ENCODE data around the gene GCNA. TPM values are rescaled to one million over a fixed set of nuclear protein-coding genes. Genes with fewer than 3 reads are reported as not detected.

GCNA gene
- total and polyA plus RNA-seq, 10 of the 15 experiments (the other 5 are each of a cell fraction or from before 2014, with no cell fraction given) = 0.37 to 1.6 (median 0.90) TPM

DNA sequence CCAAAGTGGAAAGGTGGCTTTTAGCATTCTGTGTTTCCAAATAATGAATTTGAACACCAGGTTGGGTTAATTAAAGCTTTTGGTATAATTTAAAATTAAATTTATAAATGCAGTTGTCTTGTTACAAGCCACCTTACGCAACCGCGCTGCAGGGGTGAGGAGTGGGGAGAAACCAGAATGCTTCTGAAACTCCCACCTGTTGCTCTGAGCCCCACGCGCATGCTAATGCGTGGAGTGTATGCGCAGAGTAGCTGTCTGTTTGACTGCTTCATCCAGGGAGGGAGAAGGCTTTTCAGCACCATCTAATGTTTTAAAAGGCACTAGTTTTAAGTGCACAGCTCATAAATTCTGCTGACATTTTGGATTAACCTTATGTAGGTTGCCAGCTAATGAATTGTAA, 32.9 kb upstream of the GCNA start:
- Histone ChIP-seq H3K4me3 (no peak overlapping the region), H3K9ac (ENCODE audit: control insufficient read depth, insufficient read depth, low read length) (no peak overlapping the region), H3K4me2 (ENCODE audit: control insufficient read depth, insufficient read depth) (no peak overlapping the region), H3K36me3 (ENCODE audit: control insufficient read depth in 2 of 2, insufficient read depth in 2 of 2, low read length in 1 of 2) (peaks cover 6 to 11% of the 10 kb centered on the region in 2 experiments; a peak in 3 of 4 replicates), H3K4me1 (ENCODE audit: control insufficient read depth, insufficient read depth, low read length) (peaks cover 5% of the 10 kb centered on the region; the same call in 1 of the 2 replicates), H3K9me3 (replicated peaks; ENCODE audit: control insufficient read depth, insufficient read depth, low read length) (no peaks in the 10 kb centered on the region), H3K27ac (ENCODE audit: control insufficient read depth, insufficient read depth) (no peak overlapping the region), H2AFZ (ENCODE audit: control insufficient read depth, low read depth, low read length) (no peak overlapping the region), H3K27me3 (replicated peaks in 1 of 2; ENCODE audit: control insufficient read depth in 2 of 2, insufficient read depth in 2 of 2, low read length in 1 of 2) (no peaks in the 10 kb centered on the region), H4K20me1 (ENCODE audit: control insufficient read depth, insufficient read depth) (no peaks in the 10 kb centered on the region; the same call in none of the 2 replicates), H3K79me2 (ENCODE audit: control insufficient read depth, insufficient read depth, low read length) (peaks cover 49% of the 10 kb centered on the region)
- WGBS (ENCODE audit: insufficient coverage, insufficient replicate concordance, low lambda C conversion rate, missing lambda C conversion rate) = 96% methylated on average over 7 of the region's 7 CpGs
- ATAC-seq (no peak), DNase-seq (ENCODE audit: low read depth, low spot score) (no peak), FAIRE-seq (no peak)
- intact Hi-C loops (cut with micrococcal nuclease; ENCODE audit: unreplicated experiment) (no loop called here), in situ Hi-C loops (cut with MboI) (no loop called here)
- TF ChIP-seq CREM (IDR thresholded peaks at IDR 0.05; ENCODE audit: low read depth) (no peak), HDAC2 (IDR thresholded peaks at IDR 0.05) (no peak), TARDBP (IDR thresholded peaks at IDR 0.05; ENCODE audit: borderline replicate concordance) (no peak), ZBTB40 (IDR thresholded peaks at IDR 0.05; ENCODE audit: borderline replicate concordance) (no peak), MEF2A (IDR thresholded peaks at IDR 0.05; ENCODE audit: insufficient read depth, low read depth, low read length) (no peak), CHD4 (IDR thresholded peaks at IDR 0.05) (no peak), KDM1A (IDR thresholded peaks at IDR 0.05; ENCODE audit: borderline replicate concordance) (no peak), RUNX3 (IDR thresholded peaks at IDR 0.05; ENCODE audit: low read length) (no peak), NR2C2 (IDR thresholded peaks at IDR 0.05; ENCODE audit: borderline replicate concordance, control insufficient read depth, insufficient read length, low read depth) (no peak), SREBF1 (IDR thresholded peaks at IDR 0.05; ENCODE audit: low read length) (no peak), POLR2AphosphoS2 (IDR thresholded peaks at IDR 0.05; ENCODE audit: low read depth, low read length) (no peak), KLF5 (IDR thresholded peaks at IDR 0.05; ENCODE audit: partially characterized antibody) (no peak), BCL3 (IDR thresholded peaks at IDR 0.05; ENCODE audit: borderline replicate concordance, insufficient read depth, low read depth, low read length, poor library complexity, severe bottlenecking) (no peak), ATF7 (IDR thresholded peaks at IDR 0.05; ENCODE audit: low read depth) (no peak), GATAD2B (conservative IDR thresholded peaks at IDR 0.05; ENCODE audit: low read depth) (no peak)
- TF ChIP-seq, protein P1, sequence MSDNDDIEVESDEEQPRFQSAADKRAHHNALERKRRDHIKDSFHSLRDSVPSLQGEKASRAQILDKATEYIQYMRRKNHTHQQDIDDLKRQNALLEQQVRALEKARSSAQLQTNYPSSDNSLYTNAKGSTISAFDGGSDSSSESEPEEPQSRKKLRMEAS (IDR thresholded peaks at IDR 0.05; ENCODE audit: low read depth, low read length) = no peak
- TF ChIP-seq, protein P2, sequence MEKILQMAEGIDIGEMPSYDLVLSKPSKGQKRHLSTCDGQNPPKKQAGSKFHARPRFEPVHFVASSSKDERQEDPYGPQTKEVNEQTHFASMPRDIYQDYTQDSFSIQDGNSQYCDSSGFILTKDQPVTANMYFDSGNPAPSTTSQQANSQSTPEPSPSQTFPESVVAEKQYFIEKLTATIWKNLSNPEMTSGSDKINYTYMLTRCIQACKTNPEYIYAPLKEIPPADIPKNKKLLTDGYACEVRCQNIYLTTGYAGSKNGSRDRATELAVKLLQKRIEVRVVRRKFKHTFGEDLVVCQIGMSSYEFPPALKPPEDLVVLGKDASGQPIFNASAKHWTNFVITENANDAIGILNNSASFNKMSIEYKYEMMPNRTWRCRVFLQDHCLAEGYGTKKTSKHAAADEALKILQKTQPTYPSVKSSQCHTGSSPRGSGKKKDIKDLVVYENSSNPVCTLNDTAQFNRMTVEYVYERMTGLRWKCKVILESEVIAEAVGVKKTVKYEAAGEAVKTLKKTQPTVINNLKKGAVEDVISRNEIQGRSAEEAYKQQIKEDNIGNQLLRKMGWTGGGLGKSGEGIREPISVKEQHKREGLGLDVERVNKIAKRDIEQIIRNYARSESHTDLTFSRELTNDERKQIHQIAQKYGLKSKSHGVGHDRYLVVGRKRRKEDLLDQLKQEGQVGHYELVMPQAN (conservative IDR thresholded peaks at IDR 0.05) = no peak
- POLR2A ChIA-PET = no interaction called here
- BruUV-seq (replicated peaks) = no TSS peak
- CTCF ChIA-PET = interaction anchor here (0.9 to 1.4 kb wide), 3 partner anchors 11 to 107 kb away, joined by 3 to 4 read pairs (median 4); no protein-coding TSS in a partner anchor
- RAD21 ChIA-PET (ENCODE audit: unreplicated experiment) = interaction anchor here (2.2 kb wide), 1 partner anchor 107 kb away, joined by 7 read pairs; no protein-coding TSS in a partner anchor
- SMC1A ChIA-PET (ENCODE audit: uncharacterized antibody, unreplicated experiment) = interaction anchor here (0.9 to 3.0 kb wide), 3 partner anchors 10 to 30 kb away, joined by 3 to 10 read pairs (median 3); no protein-coding TSS in a partner anchor
